Neural cell (in vitro differentiated cells): Measurements from ENCODE around the gene RBM42. TPM values are rescaled to one million over a fixed set of nuclear protein-coding genes. Genes with fewer than 3 reads are reported as not detected.

Source experiments
- H2AFZ ChIP-seq: fragments of 200-600, 300-800 bp; sonication (generic), shearing (Covaris generic); 2 replicates; pipeline ENCODE4 v1.6.0; 2014; ENCODE audit warnings: low read depth, mild to moderate bottlenecking, antibody characterized with exemption, low read length, moderate library complexity
- H3F3A ChIP-seq: fragments of 200-600 bp; shearing (Covaris generic); 2 replicates; pipeline ENCODE4 v1.6.1; 2016; ENCODE audit warnings: mild to moderate bottlenecking, moderate library complexity, mixed read lengths, antibody characterized with exemption, low read length; ENCODE audit not compliant: insufficient read depth, poor library complexity, severe bottlenecking
- H3K27ac ChIP-seq: fragments of 200-600, 300-800 bp; sonication (generic), shearing (Covaris generic); 2 replicates; pipeline ENCODE4 v1.5.1; 2014; ENCODE audit warnings: mild to moderate bottlenecking, low read length, moderate library complexity
- H3K27me3 ChIP-seq: fragments of 300-800, 200-600 bp; sonication (generic), shearing (Covaris generic); 2 replicates; pipeline ENCODE4 v1.6.0; 2014; ENCODE audit warnings: mild to moderate bottlenecking, low read depth, low read length, moderate library complexity; ENCODE audit not compliant: insufficient read depth
- H3K36me3 ChIP-seq: fragments of 300-800, 200-600 bp; sonication (generic), shearing (Covaris generic); 2 replicates; pipeline ENCODE4 v1.5.1; 2014; ENCODE audit warnings: mild to moderate bottlenecking, antibody characterized with exemption, low read length, moderate library complexity; ENCODE audit not compliant: insufficient read depth
- H3K4me2 ChIP-seq: fragments of 300-800, 200-600 bp; sonication (generic), shearing (Covaris generic); 2 replicates; pipeline ENCODE4 v1.6.0; 2014; ENCODE audit warnings: mild to moderate bottlenecking, low read length
- H3K4me3 ChIP-seq: fragments of 300-800, 200-600 bp; sonication (generic), shearing (Covaris generic); 2 replicates; pipeline ENCODE4 v1.5.1; 2014; ENCODE audit warnings: mild to moderate bottlenecking, low read length, moderate library complexity
- H3K79me2 ChIP-seq: fragments of 200-600 bp; shearing (Covaris generic); replicated peaks from 2 replicates; pipeline ENCODE4 v1.6.0; 2014; ENCODE audit warnings: mild to moderate bottlenecking, low read length, moderate library complexity; ENCODE audit not compliant: insufficient read depth
- H3K9ac ChIP-seq: fragments of 300-800, 200-600 bp; sonication (generic), shearing (Covaris generic); 2 replicates; pipeline ENCODE4 v1.6.1; 2016; ENCODE audit warnings: mild to moderate bottlenecking, low read length, mixed read lengths
- H3K9me2 ChIP-seq: fragments of 200-600 bp; shearing (Covaris generic); 2 replicates; pipeline ENCODE4 v1.6.1; 2016; ENCODE audit warnings: mild to moderate bottlenecking, low read length, mixed read lengths; ENCODE audit not compliant: insufficient read depth
- H3K9me3 ChIP-seq: fragments of 200-600, 300-800 bp; sonication (generic), shearing (Covaris generic); 2 replicates; pipeline ENCODE4 v1.6.1; 2016; ENCODE audit warnings: mild to moderate bottlenecking, mixed run types, low read length, moderate library complexity, mixed read lengths
- H4K20me1 ChIP-seq: fragments of 200-600 bp; shearing (Covaris generic); 2 replicates; pipeline ENCODE4 v1.6.1; 2016; ENCODE audit warnings: mild to moderate bottlenecking, mixed run types; ENCODE audit not compliant: insufficient read depth
- EP300 ChIP-seq: fragments of 450-650 bp; conservative IDR thresholded peaks from 2 replicates; pipeline ENCODE4 v1.6.1; 2014; ENCODE audit warnings: antibody characterized with exemption, mild to moderate bottlenecking, moderate library complexity; ENCODE audit not compliant: poor library complexity, severe bottlenecking
- EZH2 ChIP-seq: fragments of 200-600, 300-800 bp; shearing (Covaris generic), sonication (generic); IDR thresholded peaks from 2 replicates; pipeline ENCODE4 v1.6.1; 2014; ENCODE audit warnings: antibody characterized with exemption, low read length, borderline replicate concordance, mild to moderate bottlenecking; ENCODE audit not compliant: insufficient read depth, poor library complexity, severe bottlenecking
- MXI1 ChIP-seq: fragments of 450-650 bp; conservative IDR thresholded peaks from 2 replicates; pipeline ENCODE4 v1.6.1; 2014; ENCODE audit warnings: antibody characterized with exemption, mild to moderate bottlenecking; ENCODE audit not compliant: poor library complexity, severe bottlenecking
- POLR2AphosphoS5 ChIP-seq: IDR thresholded peaks from 2 replicates; pipeline ENCODE4 v1.6.1; 2012
- RAD21 ChIP-seq: fragments of 450-650 bp; conservative IDR thresholded peaks from 2 replicates; pipeline ENCODE4 v1.6.1; 2014; ENCODE audit warnings: antibody characterized with exemption, mild to moderate bottlenecking, moderate library complexity
- SMC3 ChIP-seq: fragments of 450-650 bp; conservative IDR thresholded peaks from 2 replicates; pipeline ENCODE4 v1.6.1; 2014; ENCODE audit warnings: antibody characterized with exemption, mild to moderate bottlenecking, moderate library complexity; ENCODE audit not compliant: poor library complexity
- TAF1 ChIP-seq: IDR thresholded peaks from 2 replicates; pipeline ENCODE4 v1.6.1; 2012; ENCODE audit warnings: low read depth
- polyA plus RNA-seq: library from polyadenylated mRNA; depleted of rRNA; stranded (reverse); fragments of >200 nt; gene quantifications from 2 replicates; pipeline ENCODE4 v1.2.3, GENCODE V29; 2014
- TF ChIP-seq, protein P1 (sequence below): IDR thresholded peaks from 2 replicates; pipeline ENCODE4 v1.6.1; 2012; ENCODE audit warnings: borderline replicate concordance
- TF ChIP-seq, protein P2 (sequence below): fragments of 450-650 bp; IDR thresholded peaks from 2 replicates; pipeline ENCODE4 v1.5.1; 2014; ENCODE audit warnings: antibody characterized with exemption, mild to moderate bottlenecking, moderate library complexity; ENCODE audit not compliant: poor library complexity, severe bottlenecking

RBM42 gene
- polyA plus RNA-seq, 1 donor from 2014 or later: 58.5 TPM

DNA sequence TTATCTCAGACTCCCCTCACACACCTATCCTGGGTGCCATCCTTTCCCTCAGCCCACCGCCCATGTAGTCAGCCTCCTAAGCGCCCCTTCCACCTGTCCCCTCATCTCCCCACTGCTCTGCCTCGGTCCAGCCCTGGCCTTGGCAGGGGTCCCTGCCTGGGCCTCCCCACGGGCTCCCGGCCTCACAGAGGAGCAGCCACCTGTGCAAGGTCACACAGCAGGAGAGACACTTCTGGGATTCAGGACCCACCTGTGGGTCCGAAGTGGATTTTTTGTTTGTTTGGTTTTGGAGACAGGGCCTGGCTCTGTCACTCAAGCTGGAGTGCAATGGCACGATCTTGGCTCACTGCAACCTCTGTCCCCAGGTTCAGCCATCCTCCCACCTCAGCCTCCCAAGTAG, 36.8 kb downstream of the RBM42 start:
- Histone ChIP-seq H2AFZ (no peak overlapping the region), H3K79me2 (no peaks in the 10 kb centered on the region)
- TF ChIP-seq, protein P1, sequence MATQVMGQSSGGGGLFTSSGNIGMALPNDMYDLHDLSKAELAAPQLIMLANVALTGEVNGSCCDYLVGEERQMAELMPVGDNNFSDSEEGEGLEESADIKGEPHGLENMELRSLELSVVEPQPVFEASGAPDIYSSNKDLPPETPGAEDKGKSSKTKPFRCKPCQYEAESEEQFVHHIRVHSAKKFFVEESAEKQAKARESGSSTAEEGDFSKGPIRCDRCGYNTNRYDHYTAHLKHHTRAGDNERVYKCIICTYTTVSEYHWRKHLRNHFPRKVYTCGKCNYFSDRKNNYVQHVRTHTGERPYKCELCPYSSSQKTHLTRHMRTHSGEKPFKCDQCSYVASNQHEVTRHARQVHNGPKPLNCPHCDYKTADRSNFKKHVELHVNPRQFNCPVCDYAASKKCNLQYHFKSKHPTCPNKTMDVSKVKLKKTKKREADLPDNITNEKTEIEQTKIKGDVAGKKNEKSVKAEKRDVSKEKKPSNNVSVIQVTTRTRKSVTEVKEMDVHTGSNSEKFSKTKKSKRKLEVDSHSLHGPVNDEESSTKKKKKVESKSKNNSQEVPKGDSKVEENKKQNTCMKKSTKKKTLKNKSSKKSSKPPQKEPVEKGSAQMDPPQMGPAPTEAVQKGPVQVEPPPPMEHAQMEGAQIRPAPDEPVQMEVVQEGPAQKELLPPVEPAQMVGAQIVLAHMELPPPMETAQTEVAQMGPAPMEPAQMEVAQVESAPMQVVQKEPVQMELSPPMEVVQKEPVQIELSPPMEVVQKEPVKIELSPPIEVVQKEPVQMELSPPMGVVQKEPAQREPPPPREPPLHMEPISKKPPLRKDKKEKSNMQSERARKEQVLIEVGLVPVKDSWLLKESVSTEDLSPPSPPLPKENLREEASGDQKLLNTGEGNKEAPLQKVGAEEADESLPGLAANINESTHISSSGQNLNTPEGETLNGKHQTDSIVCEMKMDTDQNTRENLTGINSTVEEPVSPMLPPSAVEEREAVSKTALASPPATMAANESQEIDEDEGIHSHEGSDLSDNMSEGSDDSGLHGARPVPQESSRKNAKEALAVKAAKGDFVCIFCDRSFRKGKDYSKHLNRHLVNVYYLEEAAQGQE: no peak
- TF ChIP-seq SMC3: no peak
- TF ChIP-seq POLR2AphosphoS5: no peak
- TF ChIP-seq EP300: no peak
- TF ChIP-seq EZH2: no peak
- TF ChIP-seq, protein P2, sequence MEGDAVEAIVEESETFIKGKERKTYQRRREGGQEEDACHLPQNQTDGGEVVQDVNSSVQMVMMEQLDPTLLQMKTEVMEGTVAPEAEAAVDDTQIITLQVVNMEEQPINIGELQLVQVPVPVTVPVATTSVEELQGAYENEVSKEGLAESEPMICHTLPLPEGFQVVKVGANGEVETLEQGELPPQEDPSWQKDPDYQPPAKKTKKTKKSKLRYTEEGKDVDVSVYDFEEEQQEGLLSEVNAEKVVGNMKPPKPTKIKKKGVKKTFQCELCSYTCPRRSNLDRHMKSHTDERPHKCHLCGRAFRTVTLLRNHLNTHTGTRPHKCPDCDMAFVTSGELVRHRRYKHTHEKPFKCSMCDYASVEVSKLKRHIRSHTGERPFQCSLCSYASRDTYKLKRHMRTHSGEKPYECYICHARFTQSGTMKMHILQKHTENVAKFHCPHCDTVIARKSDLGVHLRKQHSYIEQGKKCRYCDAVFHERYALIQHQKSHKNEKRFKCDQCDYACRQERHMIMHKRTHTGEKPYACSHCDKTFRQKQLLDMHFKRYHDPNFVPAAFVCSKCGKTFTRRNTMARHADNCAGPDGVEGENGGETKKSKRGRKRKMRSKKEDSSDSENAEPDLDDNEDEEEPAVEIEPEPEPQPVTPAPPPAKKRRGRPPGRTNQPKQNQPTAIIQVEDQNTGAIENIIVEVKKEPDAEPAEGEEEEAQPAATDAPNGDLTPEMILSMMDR: no peak
- TF ChIP-seq TAF1: no peak
- no peak for TF ChIP-seq RAD21
- no peak for TF ChIP-seq MXI1

DNA sequence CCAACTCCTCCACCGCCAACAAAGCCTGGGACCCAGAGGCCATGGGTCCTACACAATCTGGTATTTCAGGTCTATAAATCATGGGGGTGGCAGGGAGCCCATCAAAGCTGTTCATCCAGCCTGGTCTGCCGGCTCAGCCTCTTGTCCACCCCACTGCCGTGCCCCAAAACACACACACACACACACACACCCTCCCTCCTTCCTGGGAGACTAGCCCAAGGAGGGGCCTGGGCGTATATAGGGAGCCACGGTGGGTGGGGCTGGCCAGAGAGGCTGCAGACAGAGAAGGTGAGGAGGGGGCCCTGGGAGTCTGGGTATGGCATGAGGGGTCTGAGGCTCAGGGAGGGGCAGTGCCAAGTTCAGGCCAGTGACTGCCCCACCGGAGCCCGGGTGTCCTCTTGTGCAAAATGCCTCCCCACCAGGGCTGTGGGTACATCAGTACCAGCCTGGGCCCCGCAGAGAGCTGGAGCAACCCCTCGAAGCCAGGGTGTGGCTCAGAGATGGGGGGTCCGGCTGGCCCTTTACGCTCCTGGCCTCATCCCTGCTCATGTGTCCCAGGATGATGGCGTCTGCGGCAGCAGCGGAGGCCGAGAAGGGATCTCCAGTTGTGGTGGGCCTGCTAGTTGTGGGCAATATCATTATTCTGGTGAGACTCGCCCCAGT, 37.5 kb downstream of the RBM42 start, which contains the start of gene UPK1A:
TSS of gene UPK1A (plus strand) at position 267 of the 663 bp plus-strand sequence. CDS start at position 563, 296 bp downstream.
- H3K36me3 ChIP-seq: no peaks in the 10 kb centered on the region

More for the DNA sequence above, 36.8 kb downstream of the RBM42 start:
- Histone ChIP-seq H3F3A (no peaks in the 10 kb centered on the region), H4K20me1 (no peaks in the 10 kb centered on the region), H3K9ac (no peak overlapping the region), H3K4me3 (no peak overlapping the region), H3K4me2 (no peak overlapping the region), H3K9me3 (no peaks in the 10 kb centered on the region), H3K9me2 (no peaks in the 10 kb centered on the region), H3K36me3 (no peaks in the 10 kb centered on the region), H3K27me3 (no peaks in the 10 kb centered on the region), H3K27ac (no peak overlapping the region)

More for the DNA sequence above, 37.5 kb downstream of the RBM42 start, which contains the start of gene UPK1A:
- Histone ChIP-seq H3K4me2 (no peak within 1 kb of the TSS), H3K27me3 (no peaks in the 10 kb centered on the region), H3K27ac (no peak within 1 kb of the TSS), H3F3A (no peaks in the 10 kb centered on the region), H4K20me1 (no peaks in the 10 kb centered on the region), H3K9me2 (no peaks in the 10 kb centered on the region), H2AFZ (no peak within 1 kb of the TSS), H3K9me3 (no peaks in the 10 kb centered on the region), H3K9ac (no peak within 1 kb of the TSS), H3K4me3 (no peak within 1 kb of the TSS), H3K79me2 (no peaks in the 10 kb centered on the region)
- TF ChIP-seq TAF1 (no peak), RAD21 (no peak), EP300 (no peak), MXI1 (no peak), POLR2AphosphoS5 (no peak), SMC3 (no peak), EZH2 (no peak)
- TF ChIP-seq, protein P1: no peak
- TF ChIP-seq, protein P2: no peak
